ENCODE results near the gene ZNF799.
"Not testable (repeated sequence)": the region's sequence is repeated elsewhere in the genome, so short reads cannot be mapped to it uniquely, and the experiment has no call there.

Gene ZNF799
- total RNA-seq: 2.1 to 5.1 (median 3.1) reads per million in 4 donors

DNA sequence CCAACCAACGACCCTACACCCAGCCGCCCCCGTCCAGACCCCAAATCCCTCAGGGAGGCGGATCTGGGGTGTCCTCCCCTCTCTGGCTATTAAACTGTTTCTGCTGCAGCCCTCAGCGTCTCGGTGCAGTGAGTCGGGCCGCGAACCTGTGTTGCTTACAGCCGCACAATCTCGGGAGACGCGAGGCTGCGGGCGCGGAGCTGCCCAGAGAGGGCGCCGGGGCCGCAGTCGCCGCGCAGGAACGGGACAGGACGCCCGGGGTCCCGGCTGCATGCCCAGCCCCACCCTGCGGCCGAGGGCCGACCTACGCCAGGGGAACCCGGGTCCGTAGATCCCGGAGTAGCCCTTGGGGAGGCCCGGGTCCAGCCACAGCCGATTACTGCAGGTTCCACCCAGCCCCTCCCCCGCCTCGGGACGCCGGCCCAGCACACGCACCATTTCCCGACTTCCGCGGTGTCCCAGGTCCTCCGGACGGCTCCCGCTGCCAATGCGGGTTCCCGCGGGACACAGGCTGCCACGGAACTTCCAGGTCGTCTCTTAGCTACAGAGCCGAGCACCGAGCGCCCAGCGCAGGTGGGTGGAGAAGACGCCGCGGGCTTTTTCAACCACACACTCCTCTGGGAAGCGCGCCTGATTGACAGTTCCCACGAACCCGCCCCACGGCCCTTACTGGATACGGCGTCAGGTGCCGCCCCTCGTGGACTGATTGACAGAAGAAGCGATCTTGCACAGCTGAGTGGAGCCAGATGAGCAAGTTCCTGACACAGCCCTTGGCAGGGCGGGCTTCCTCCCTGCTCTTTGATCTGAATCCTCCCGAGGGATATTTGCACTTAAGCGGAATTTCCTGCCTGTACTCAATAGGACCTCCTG lies at the start of gene ZNF799:
ZNF799 (minus strand) TSS at position 639 of the 870 bp plus-strand sequence; CDS start at position 438, 201 bp downstream.
- DNase-seq: peak; percentile 57 to 86 (median 72)

DNA sequence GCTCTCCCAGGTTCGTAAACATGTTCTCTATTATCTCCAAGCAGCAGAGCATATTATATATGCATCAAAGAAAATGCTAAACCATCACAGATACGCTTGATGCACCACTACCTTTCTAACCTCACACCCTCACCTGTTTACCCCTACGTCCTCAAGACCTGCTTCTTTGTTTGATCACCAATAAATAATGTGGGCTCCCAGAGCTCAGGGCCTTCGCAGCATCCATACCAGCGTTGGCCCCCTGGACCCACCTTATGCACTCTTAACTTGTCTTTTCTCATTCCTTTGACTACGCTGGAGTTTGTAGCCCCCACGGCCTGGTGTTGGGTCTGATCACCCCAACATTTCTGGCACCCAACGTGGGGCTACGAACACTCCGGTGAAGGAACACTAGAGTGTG lies 49.8 kb upstream of the ZNF799 start:
- DNase-seq: no peak

DNA sequence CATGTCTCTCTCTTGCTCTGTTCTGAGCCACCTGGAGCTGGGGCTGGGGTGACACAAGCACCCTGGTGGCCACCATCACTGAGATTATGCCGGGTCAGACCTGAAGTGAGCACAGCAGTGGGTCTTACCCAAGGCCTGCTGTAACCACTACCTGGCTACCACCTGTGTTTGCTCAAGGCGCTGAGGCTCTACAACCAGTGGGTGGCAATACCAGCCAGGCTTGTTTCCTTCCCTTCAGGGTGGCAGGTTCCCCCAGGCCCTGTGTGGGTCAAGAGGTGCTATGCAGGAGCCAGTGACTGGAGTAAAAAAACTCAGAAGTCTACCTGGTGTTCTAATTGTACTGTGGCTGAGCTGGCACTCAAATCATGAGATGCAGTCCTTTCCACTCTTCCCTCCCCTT lies 47.7 kb upstream of the ZNF799 start:
- no peak for DNase-seq

DNA sequence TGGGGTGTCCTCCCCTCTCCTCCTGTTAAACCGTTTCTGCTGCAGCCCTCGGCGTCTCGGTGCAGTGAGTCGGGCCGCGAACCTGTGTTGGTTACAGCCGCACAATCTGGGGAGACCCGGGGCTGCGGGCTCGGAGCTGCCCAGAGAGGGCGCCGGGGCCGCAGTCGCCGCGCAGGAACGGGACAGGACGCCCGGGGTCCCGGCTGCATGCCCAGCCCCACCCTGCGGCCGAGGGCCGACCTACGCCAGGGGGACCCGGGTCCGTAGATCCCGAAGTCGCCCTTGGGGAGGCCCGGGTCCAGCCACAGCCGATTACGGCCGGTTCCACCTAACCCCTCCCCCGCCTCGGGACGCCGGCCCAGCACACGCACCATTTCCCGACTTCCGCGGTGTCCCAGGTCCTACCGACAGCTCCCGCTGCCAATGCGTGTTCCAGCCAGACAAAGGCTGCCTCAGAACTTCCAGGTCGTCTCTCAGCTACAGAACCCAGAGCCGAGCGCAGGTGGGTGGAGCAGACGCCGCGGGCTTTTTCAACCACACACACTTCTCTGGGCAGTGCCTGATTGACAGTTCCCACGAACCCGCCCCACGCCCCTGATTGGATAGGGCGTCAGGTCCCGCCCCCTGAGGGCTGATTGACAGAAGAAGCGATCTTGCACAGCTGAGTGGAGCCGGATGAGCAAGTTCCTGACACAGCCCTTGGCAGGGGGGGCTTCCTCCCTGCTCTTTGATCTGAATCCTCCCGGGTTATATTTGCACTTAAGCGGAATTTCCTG lies 39.7 kb upstream of the ZNF799 start, which contains the start of gene ZNF443:
ZNF443 (minus strand) TSS at position 481 of the 776 bp plus-strand sequence; CDS start at position 374, 107 bp downstream.
- DNase-seq: peak; percentile 91 to 97 (median 94)

DNA sequence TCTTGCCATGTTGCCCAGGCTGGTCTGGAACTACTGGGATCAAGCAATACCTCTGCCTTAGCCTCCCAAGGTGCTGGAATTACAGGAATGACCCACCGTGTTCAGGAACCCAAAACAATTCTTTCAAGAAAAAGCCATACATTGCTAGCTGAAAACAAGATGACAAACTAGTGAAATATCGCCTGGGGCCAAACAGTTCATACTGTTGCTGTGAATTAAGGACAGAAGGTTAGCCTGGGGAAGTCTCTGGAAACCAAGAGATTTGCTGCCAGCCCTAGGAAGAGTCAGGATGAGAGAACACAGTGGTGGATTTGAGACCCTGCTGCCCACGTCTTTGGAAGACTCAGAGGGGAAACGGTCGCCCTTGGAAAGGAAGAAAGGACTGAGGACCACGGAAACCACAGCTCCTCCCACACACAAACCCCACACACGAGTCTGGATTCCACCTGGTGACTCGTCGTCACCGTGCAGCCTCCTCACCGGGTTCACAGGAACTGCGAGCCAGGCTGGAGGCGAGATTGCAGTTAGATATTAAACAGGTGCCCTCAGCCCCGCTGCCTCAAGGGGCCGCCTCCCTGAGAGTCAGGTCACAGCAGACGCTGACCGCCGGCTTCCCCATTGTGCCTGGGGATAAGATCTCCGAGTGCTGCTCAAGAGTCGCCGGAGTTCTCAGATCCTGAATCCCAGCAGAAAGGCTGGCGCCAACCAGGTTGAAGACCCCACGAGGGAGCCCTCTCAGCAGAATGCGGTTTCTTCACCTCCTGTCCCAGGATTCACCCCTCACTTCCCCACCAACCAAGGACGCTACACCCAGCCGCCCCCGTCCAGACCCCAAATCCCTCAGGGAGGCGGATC lies 38.8 kb upstream of the ZNF799 start:
- DNase-seq: peak in 4 of 5 donors; percentile 13 to 27 (median 25)

DNA sequence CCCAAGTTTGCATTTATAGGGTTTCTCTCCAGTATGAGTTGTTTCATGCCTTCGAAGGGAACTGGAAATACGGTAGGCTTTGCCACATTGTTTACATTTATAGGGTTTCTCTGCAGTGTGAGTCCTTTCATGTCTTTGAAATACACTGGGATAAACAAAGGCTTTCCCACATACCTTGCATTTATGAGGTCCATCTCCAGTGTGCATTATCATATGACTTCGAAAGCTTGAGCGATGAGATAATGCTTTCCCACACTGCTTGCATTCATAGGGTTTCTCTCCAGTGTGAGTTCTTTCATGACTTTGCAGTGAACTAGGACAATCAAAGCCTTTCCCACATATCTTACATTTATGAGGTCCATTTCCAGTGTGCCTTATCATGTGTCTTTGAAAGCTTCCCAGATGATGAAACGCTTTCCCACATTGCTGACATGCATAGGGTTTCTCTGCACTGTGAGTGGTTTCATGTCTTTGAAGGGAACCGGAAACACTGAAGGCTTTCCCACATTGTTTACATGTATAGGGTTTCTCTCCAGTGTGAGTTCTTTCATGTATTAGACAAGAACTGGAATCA lies 29.7 kb upstream of the ZNF799 start:
- not testable (repeated sequence) for DNase-seq

DNA sequence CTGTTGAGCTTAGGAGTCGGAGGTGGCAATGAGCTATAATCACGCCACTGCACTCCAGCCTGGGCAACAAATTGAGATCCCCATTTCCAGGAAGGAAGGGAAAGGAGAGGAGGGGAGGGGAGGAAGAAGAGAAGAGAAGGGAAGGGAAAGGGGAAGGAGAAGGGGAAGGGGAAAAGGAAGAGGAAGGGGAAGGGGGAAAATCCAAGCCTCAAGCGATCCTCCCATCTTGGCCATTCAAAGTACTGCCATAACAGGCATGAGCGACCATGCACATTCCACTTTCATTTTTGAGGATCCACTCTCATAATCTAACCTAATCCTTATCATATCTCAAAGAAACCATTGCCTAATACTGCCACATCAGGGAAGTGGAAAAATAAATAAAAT lies 24.8 kb upstream of the ZNF799 start:
- no peak for DNase-seq

DNA sequence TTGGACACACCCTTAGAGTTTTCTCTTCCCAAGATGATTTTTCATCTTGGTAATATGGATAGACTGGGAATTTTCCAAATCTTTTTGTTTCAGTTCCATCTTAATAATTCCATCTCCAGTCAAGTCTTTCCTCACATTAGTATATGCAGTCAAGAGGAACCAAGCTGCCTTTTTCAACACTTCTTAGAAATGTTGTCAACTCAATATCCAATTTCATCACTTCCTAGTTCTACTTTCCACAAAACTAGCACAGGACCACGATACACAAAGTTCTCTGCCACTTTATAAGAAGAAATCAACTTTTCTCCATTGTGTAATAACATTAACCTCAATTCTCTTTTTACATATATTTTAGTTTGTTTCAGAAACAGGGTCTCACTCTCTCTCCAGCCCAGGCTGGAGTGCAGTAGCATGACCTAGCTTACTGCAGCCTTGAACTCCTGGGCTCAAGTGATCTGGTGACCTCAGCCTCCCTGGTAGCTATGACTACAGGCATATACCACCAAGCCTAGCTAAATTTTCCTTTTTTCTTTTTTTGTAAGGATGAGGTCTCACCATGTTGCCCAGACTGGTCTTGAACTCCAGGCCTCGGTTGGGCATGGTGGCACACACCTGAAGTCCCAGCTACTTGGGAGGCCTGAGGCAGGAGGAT lies 24.3 kb upstream of the ZNF799 start:
- DNase-seq: no peak

DNA sequence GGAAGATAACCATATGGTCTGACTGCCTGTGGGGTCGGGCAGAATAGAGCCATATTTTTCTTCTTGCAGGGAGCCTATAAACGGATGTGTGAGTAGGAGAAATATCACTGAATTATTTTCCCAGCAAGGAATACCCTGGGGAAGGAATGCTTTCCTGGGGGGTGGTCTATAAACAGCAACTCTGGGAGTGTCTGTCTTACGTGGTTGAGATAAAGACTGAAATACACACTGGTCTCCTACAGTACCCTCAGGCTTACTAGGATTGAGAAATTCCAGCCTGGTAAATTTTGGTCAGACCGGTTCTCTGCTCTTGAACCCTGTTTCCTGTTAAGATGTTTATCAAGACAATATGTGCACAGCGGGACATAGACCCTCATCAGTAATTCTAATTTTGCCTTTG lies 16.2 kb upstream of the ZNF799 start:
- not testable (repeated sequence) for DNase-seq

DNA sequence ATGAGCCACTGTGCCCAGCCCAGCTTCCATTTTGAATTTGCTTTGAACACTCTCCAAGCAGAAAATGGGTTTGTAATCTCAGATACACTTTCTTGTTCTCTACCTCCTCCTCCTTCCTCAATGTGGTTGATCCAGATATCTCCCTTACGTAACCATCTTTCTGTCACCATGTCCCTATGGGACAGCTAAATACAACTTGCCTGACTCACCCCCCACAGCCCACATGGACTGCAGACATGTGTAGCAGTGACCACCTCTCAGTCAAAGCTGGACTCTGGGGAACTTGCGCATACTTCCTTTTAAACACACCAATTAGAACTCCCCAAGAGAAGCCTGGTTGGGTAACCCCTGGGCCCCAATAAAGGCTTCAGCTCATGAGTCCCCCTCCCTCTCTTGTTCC lies 10.8 kb upstream of the ZNF799 start:
- DNase-seq: no peak

DNA sequence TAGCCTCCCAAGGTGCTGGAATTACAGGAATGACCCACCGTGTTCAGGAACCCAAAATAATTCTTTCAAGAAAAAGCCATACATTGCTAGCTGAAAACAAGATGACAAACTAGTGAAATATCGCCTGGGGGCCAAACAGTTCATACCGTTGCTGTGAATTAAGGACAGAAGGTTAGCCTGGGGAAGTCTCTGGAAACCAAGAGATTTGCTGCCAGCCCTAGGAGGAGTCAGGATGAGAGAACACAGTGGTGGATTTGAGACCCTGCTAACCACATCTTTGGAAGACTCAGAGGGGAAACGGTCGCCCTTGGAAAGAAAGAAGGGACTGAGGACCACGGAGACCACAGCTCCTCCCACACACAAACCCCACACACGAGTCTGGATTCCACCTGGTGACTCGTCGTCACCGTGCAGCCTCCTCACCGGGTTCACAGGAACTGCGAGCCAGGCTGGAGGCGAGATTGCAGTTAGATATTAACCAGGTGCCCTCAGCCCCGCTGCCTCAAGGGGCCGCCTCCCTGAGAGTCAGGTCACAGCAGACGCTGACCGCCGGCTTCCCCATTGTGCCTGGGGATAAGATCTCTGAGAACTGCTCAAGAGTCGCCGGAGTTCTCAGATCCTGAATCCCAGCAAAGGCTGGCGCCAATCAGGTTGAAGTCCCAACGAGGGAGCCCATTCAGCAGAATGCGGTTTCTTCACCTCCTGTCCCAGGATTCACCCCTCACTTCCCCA lies 1.0 kb downstream of the ZNF799 start:
- not testable (repeated sequence) for DNase-seq

DNA sequence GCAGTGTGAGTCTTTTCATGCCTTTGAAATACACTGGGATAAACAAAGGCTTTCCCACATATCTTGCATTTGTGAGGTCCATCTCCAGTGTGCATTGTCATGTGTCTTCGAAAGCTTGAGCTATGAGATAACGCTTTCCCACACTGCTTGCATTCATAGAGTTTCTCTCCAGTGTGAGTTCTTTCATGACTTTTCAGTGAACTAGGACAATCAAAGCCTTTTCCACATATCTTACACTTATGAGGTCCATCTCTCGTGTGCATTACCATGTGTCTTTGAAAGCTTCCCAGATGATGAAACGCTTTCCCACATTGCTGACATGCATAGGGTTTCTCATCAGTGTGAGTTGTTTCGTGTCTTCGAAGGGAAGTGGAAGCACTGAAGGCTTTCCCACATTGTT lies 9.9 kb downstream of the ZNF799 start:
- DNase-seq: not testable (repeated sequence)

DNA sequence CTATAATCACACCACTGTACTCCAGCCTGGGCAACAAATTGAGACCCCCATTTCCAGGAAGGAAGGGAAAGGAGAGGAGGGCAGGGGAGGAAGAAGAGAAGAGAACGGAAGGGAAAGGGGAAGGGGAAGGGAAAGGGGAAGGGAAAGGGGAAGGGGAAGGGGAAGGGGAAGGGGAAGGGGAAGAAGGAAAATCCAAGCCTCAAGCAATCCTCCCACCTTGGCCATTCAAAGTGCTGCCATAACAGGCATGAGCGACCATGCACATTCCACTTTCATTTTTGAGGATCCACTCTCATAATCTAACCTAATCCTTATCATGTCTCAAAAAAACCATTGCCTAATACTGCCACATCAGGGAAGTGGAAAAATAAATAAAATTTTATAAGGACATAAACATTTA lies 14.7 kb downstream of the ZNF799 start:
- not testable (repeated sequence) for DNase-seq

DNA sequence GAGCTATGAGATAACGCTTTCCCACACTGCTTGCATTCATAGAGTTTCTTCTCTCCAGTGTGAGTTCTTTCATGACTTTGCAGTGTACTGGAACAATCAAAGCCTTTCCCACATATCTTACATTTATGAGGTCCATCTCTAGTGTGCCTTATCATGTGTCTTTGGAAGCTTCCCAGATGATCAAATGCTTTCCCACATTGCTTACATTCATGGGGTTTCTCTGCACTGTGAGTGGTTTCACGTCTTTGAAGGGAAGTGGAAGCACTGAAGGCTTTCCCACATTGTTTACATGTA lies 20.7 kb downstream of the ZNF799 start:
- no peak for DNase-seq

DNA sequence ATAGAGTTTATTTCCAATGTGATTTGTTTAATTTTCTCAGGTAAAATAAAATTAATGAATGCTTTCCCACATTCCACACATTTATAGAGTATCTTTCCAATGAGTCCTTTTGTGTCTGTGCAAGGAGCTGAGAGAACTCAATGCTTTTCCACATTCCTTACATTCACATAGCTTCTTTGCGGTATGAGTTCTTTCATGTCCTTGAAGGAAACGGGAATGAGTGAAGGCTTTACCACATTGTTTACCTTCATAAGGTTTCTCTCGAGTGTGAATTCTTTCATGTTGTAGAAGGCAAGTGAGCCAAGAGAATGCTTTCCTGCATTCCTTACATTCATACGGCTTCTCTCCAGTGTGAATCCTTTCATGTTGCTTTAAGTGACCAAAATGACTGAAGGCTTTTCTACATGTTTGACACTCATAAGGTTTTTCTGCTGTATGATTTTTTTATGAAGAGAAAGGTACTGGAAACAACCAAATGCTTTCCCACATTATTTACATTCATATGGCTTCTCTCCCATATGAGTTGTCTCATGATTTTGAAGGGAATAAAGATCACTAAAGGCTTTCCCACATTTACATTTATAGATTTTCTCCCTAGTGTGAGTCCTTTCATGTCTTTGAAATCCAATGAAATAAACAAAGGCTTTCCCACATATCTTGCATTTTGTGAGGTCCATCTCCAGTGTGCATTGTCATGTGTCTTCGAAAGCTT lies 21.2 kb downstream of the ZNF799 start:
- no peak for DNase-seq

DNA sequence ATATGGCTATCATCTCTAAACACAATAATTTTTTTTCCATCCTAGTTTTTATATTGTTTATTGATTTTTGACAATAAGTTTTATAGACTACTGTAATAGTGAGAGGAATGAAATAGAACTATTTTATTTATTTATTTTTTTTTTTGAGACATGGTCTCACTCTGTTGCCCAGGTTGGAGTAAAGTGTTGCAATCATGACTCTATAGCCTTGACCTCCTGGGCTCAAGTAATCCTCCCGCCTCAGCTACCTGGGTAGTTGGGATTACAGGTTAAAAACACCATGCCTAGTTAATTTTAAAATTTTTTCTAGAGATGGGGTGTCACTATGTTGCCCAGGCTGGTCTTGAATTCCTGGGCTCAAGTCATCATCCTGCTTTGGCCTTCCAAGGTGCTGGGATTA lies 27.0 kb downstream of the ZNF799 start:
- no peak for DNase-seq

DNA sequence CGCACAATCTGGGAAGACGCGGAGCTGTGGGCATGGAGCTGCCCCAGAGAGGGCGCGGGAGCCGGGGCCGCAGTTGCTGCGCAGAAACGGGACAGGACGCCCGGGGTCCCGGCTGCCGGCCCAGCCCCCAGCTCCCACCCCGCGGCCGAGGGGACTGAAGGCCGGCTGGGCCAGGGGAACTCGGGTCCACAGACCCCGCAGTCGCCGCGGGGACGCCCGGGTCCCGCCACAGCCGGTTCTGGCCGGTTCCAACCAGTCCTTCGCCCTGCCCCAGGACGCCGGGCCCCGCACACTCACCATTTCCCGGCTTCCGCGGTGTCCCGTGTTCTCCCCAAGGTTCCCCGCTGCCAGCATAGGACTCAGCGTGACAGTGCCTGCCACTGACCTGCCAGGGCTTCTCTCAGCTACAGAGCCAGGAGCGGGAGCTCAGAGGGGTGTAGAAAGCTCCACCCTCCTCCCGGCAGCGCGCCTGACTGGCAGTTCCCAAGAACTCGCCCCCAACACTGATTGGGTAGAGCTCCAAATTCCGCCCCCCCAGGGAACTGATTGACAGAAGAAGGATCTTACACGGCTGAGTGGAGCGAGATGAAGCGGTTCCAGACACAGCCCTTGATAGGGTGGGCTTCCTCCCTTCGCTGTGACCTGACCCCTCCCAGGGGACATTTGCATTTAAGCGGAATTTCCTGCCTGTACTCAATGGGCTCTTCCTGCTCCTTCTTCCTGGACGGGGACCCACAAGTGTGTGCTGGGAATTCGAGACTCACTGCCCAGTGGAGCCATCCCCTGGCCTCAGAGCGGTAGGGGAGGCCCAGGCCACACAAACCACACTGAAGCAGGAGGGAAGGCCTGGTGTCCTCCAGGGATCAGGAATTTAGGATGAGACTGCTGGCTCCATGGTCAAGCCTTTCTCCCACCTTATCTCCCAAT lies 35.6 kb downstream of the ZNF799 start, which contains the start of gene ZNF442:
ZNF442 (minus strand) TSS at position 448 of the 927 bp plus-strand sequence. CDS start 2,052 bp downstream, outside the sequence.
- DNase-seq: peak; percentile 53 to 80 (median 63)

DNA sequence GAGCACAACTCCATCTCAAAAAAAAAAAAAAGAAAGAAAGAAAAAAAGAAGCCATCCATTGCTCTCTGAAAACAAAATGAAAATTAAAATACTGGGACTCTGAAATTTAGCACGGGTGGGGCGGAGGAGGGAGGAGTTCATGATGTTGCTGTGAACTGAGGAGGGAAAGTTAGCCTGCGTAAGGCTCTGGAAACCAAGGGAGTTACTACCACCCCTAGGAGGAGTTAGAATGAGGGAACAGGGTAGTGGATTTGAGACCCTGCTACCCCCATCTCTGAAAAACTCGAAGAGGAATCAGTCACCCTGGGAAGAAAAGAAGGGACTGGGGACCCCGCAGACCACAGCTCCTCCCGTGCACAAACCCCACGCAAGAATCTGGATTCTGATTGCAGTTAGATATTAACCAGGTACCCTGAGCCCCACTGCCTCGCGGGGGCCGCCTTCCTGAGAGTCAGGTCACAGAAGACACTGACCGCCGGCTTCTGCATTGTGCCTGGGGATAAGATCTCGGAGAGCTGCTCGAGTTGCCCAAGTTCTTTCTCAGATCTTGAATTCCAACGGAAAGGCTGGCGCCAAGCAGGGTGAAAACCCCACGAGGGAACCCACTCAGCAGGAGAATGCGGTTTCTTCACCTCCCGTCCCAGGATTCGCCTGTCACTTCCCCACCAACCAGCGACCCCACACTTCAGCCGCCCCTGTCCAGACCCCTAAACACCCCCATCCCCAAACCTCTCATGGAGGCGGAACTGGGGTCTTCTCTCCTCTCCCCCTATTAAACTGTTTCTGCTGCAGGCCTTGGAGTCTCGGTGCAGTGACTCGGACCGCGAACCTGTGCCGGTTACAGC lies 36.5 kb downstream of the ZNF799 start:
- no peak for DNase-seq
